HUES64 (cell line): ENCODE measurements around the gene LEMD2.

Experiments
- H3K27ac ChIP-seq: 2 replicates; pipeline ENCODE4 v1.7.0; 2013; ENCODE audit warnings: low read depth, low read length, inconsistent platforms
- H3K27me3 ChIP-seq: 2 replicates; pipeline ENCODE4 v1.6.1; 2013; ENCODE audit warnings: mild to moderate bottlenecking, low read length; ENCODE audit not compliant: insufficient read depth
- H3K36me3 ChIP-seq: 2 replicates; pipeline ENCODE4 v1.6.1; 2013; ENCODE audit warnings: mild to moderate bottlenecking, low read length; ENCODE audit not compliant: insufficient read depth
- H3K4me1 ChIP-seq: 2 replicates; pipeline ENCODE4 v1.6.1; 2013; ENCODE audit warnings: mild to moderate bottlenecking, low read length, moderate library complexity; ENCODE audit not compliant: insufficient read depth
- H3K4me3 ChIP-seq: 2 replicates; pipeline ENCODE4 v1.5.1; 2013; ENCODE audit warnings: mild to moderate bottlenecking, low read length, moderate library complexity
- H3K9ac ChIP-seq: 2 replicates; pipeline ENCODE4 v1.6.1; 2013; ENCODE audit warnings: mild to moderate bottlenecking, low read depth, low read length
- H3K9me3 ChIP-seq: 2 replicates; pipeline ENCODE4 v1.6.1; 2013; ENCODE audit warnings: low read depth, low read length; ENCODE audit not compliant: insufficient read depth
- WGBS: fragments of 150-250, 120-280 bp; methylation state at CpG from one replicate; pipeline ENCODE4 v1.1.7; 2013; ENCODE audit warnings: missing lambda C conversion rate; 5-methylcytosine and 5-hydroxymethylcytosine counted together

LEMD2 gene

DNA sequence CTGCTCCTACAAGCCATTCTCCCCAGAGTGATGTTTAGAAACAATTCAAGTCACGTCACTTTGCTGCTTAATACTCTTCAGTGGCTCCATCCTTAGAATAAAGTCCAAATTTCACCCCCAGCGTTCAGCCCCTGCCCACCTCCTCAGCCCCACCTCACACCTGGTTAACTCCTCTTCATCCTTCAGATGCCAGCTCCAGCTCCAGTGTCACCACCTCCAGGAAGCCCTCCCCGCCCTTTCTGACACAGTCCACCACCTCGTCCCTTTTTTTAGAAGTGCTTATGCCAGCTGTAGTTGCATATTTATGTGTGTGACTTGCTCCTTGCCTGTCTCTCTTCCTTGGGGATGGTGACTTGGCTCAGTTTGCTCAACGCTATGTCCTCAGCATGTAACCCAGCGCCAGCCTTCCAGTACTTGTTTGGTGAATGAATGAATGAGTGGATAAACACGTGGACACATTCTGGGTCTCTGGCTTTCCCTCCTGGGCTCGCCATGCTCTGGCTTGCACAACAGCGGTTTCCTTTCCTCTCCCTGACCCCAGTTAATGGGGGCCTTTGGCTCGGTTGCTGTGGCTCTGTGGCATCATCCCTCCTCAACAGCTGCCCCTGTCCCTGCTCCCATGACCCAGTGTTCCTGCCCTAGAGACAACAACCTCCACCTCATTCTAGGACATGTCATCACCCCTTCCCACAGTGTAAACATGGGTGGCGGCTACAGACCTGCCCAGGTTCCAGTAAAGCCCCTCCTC lies 38.5 kb downstream of the LEMD2 start:
- no peak overlapping the region for H3K27ac ChIP-seq
- WGBS = 91% methylated on average over 11 of the region's 11 CpGs

GRCh38 chr6:33749401-33749800 lies 39.5 kb downstream of the LEMD2 start:
- H3K9ac ChIP-seq = no peak overlapping the region
- H3K9me3 ChIP-seq = no peaks in the 10 kb centered on the region
- H3K4me1 ChIP-seq = peaks cover 27% of the 10 kb centered on the region
- WGBS = 81% methylated on average over 7 of the region's 7 CpGs
- no peak overlapping the region for H3K4me3 ChIP-seq
- H3K27ac ChIP-seq = no peak overlapping the region
- no peaks in the 10 kb centered on the region for H3K36me3 ChIP-seq
- no peaks in the 10 kb centered on the region for H3K27me3 ChIP-seq

More for the DNA sequence above, 38.5 kb downstream of the LEMD2 start:
- Histone ChIP-seq H3K36me3 (no peaks in the 10 kb centered on the region), H3K4me1 (peaks cover 23% of the 10 kb centered on the region), H3K9me3 (no peaks in the 10 kb centered on the region), H3K4me3 (no peak overlapping the region), H3K9ac (no peak overlapping the region), H3K27me3 (no peaks in the 10 kb centered on the region)

DNA sequence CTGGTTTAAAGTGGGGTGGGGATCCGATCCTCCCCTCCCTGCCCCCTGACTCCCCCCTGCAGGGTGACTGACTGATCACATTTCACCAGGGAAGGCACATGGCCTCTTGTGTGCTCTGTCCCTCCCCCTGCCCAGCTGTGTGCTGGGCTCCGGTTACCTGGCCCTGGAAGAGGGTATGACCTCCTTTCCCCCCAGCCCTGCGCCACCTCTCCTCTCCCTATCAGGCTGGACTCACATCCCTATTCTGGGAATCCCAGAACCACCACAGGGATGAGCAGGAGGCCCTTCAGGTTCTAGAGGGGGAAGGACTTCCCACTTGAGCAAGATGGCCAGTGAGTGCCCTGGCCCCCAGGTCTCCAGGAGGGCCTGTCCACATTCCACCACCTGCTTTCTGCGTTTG lies 40.1 kb downstream of the LEMD2 start:
- Histone ChIP-seq H3K27me3 (no peaks in the 10 kb centered on the region), H3K27ac (no peak overlapping the region), H3K4me1 (peaks cover 30% of the 10 kb centered on the region), H3K36me3 (no peaks in the 10 kb centered on the region), H3K4me3 (no peak overlapping the region), H3K9ac (no peak overlapping the region), H3K9me3 (no peaks in the 10 kb centered on the region)
- WGBS = 58% methylated on average over 3 of the region's 4 CpGs

DNA sequence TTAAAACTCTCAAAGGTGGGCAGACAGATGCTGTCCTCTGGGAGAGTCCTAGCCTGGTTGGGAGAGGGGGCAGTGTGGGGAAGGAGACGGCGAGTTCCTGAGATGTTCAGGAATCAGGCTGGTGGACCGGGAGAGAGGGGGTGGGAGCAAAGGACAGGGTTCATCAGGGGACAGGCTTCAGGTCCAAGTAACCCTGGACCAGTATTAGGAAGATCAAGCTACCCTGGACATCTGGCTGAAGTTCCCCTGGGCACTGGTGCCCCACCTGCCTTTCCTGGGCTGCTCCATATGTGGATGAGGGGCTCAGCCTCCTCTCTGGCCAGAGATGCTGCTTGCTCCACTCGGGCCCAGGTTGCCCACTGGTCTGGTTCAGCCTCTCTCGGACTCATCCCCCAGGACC lies 41.1 kb downstream of the LEMD2 start:
- Histone ChIP-seq H3K27me3 (no peaks in the 10 kb centered on the region), H3K9ac (no peak overlapping the region), H3K4me1 (peaks cover 30% of the 10 kb centered on the region), H3K36me3 (no peaks in the 10 kb centered on the region), H3K27ac (no peak overlapping the region), H3K9me3 (no peaks in the 10 kb centered on the region), H3K4me3 (no peak overlapping the region)
- WGBS = 91% methylated on average over 5 of the region's 5 CpGs

DNA sequence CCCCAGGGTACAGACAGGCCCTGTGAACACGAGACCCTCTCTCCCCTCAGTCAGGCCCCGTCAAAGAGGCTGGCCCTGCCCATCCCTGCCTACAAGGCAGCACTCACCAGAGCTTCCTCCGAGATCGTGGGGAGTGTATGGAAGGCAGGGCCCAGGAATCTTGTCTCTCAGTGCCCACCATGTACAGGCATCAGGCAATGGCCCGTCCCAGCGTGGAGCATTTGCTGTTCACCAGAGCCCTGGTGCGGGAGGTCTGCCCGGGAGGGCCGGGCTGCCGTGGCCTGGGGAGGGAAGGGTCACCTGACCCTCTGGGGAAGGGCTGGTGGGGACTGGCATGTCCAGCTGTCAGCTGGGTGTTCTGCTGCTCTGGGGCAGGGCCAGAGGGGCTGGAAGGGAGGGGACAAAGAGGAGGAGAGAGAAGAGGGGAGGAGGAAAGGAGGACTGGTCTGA lies 42.3 kb downstream of the LEMD2 start, which contains the start of gene IP6K3:
IP6K3 (minus strand) TSS at position 255 of the 450 bp plus-strand sequence. CDS start 11,429 bp downstream, outside the sequence.
- Histone ChIP-seq H3K4me3 (peak within 1 kb of the TSS; percentile 22; the same call in 1 of the 2 replicates), H3K36me3 (no peaks in the 10 kb centered on the region), H3K9me3 (no peaks in the 10 kb centered on the region), H3K9ac (no peak within 1 kb of the TSS; the same call in 1 of the 2 replicates), H3K4me1 (peaks cover 30% of the 10 kb centered on the region), H3K27ac (no peak within 1 kb of the TSS), H3K27me3 (no peaks in the 10 kb centered on the region)
- 40% methylated on average over 10 of the region's 10 CpGs for WGBS

DNA sequence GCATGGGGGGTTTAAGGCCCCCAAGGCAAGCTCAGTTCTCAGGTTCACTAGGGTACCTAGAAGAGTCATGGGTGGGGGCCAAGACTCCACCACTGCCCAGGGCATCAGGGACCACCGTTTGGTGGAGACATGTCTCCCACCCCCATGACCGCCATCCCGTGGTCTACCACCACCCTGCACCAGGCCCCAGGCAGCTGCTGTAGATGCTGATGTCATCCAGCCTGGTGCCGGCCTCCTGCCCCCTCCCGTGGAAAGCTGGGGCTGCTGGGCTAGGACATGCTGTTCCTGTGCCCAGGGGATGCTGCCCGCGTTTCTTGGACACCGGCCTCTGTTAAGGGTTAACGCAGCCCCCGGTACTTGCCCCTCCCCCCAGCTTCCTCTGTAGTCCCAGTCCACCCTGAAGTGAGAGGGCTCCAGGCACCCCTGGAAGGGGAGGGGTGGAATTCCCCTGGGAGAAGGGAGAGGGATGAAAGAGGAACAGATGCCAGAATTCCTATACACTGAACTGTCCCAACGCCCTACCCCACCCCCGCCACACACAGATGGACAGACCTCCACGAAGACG lies 42.8 kb downstream of the LEMD2 start:
- Histone ChIP-seq H3K9ac (no peak overlapping the region), H3K9me3 (no peaks in the 10 kb centered on the region), H3K27ac (no peak overlapping the region), H3K27me3 (no peaks in the 10 kb centered on the region), H3K4me1 (peaks cover 30% of the 10 kb centered on the region), H3K36me3 (no peaks in the 10 kb centered on the region), H3K4me3 (peak overlapping the region; percentile 22; the same call in 1 of the 2 replicates)
- WGBS = 44% methylated on average over 14 of the region's 14 CpGs

DNA sequence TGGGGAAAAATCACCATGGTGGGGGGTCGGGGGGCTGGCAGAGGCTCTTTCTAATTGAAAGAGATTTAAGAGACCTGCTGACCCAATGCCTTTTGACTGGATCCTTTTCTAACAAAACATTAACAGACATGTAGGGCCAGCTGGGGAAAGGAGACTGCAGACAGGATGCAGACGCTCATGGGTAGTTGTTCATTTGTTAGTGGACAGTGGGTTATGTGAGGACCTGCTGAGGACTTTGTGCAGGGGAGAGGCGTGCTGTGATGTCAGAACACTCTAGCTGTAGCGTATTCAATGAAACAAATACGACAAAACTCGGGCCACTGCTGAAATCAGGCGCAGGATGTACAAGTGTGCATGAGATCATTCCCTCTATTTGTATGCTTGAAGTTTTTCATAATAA lies 43.4 kb downstream of the LEMD2 start:
- Histone ChIP-seq H3K9ac (no peak overlapping the region; the same call in 1 of the 2 replicates), H3K27ac (no peak overlapping the region)

GRCh38 chr6:33744895-33745546 lies 43.9 kb downstream of the LEMD2 start:
- H3K36me3 ChIP-seq = no peaks in the 10 kb centered on the region
- peaks cover 30% of the 10 kb centered on the region for H3K4me1 ChIP-seq
- H3K27ac ChIP-seq = no peak overlapping the region
- H3K27me3 ChIP-seq = no peaks in the 10 kb centered on the region
- H3K9me3 ChIP-seq = no peaks in the 10 kb centered on the region
- H3K4me3 ChIP-seq = no peak overlapping the region
- no peak overlapping the region; the same call in 1 of the 2 replicates for H3K9ac ChIP-seq
- WGBS = 64% methylated on average over 13 of the region's 13 CpGs

More for the DNA sequence above, 43.4 kb downstream of the LEMD2 start:
- Histone ChIP-seq H3K4me3 (no peak overlapping the region), H3K27me3 (no peaks in the 10 kb centered on the region), H3K36me3 (no peaks in the 10 kb centered on the region), H3K4me1 (peaks cover 30% of the 10 kb centered on the region), H3K9me3 (no peaks in the 10 kb centered on the region)
- 77% methylated on average over 7 of the region's 7 CpGs for WGBS

GRCh38 chr6:33744001-33744848 lies 44.7 kb downstream of the LEMD2 start:
- Histone ChIP-seq H3K36me3 (no peaks in the 10 kb centered on the region), H3K4me1 (peaks cover 30% of the 10 kb centered on the region), H3K27me3 (no peaks in the 10 kb centered on the region), H3K27ac (no peak overlapping the region), H3K9ac (no peak overlapping the region), H3K4me3 (no peak overlapping the region), H3K9me3 (no peaks in the 10 kb centered on the region)
- 49% methylated on average over 10 of the region's 11 CpGs for WGBS

DNA sequence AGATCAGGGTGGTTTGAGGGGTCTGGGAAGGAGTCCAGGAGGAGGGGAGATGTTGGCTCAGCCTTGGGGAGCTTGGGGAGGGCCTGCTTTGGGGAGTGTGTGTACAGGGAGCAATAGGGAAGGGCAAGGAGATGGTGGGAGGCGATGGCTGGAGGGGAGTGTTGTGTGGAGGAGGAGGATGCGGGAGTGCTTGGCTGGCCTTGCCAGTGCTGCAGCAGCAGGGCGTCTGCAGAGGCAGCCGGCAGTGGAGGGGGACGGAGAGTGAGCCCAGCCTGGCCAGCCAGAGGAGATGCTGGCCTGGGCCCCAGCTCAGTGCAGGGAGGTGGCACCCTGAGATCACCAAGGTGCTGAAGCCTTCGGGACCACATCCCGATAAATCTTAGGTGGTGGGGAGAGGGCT lies 46.1 kb downstream of the LEMD2 start:
- WGBS = 64% methylated on average over 7 of the region's 7 CpGs
- H3K9ac ChIP-seq = no peak overlapping the region
- H3K4me1 ChIP-seq = peaks cover 27% of the 10 kb centered on the region
- no peaks in the 10 kb centered on the region for H3K27me3 ChIP-seq
- H3K4me3 ChIP-seq = no peak overlapping the region
- no peaks in the 10 kb centered on the region for H3K9me3 ChIP-seq
- H3K36me3 ChIP-seq = no peaks in the 10 kb centered on the region
- no peak overlapping the region for H3K27ac ChIP-seq
